Endothelial cell of umbilical vein (primary cell): ENCODE data around the gene CPHXL2. TPM values are rescaled to one million over a fixed set of nuclear protein-coding genes. Genes with fewer than 3 reads are reported as not detected.

ENCODE experiments used
- Bru-seq: library from RNA; stranded (reverse); fragments of 400-500 nt; gene quantifications from one replicate; lab custom pipeline; 2021; lab: Mats Ljungman, UMichigan
- BruChase-seq, 2 experiments: library from RNA; stranded (reverse); fragments of 400-500 nt; gene quantifications; one replicate each; lab custom pipeline; 2021; lab: Mats Ljungman, UMichigan
- BruUV-seq: library from RNA; stranded (reverse); fragments of 400-500 nt; replicated peaks from 2 replicates; lab custom pipeline; 2021; lab: Mats Ljungman, UMichigan
- CTCF ChIA-PET: fragments of 300-600, 350-600 bp; sonication (Branson Sonifier 250); formaldehyde crosslinking; loops from one replicate; lab custom pipeline; 2021; ENCODE audit warnings: antibody characterized with exemption, inconsistent platforms; lab: Charles Lee
- POLR2A ChIA-PET: fragments of 300-600, 350-600 bp; sonication (Branson Sonifier 250); formaldehyde crosslinking; loops from one replicate; lab custom pipeline; 2021; ENCODE audit warnings: antibody characterized with exemption, inconsistent platforms; lab: Charles Lee
- DNase-seq: peaks from one replicate; pipeline ENCODE4 v3.0.0-alpha.2; 2011; ENCODE audit warnings: low read depth, low spot score
- FAIRE-seq: peaks from 2 replicates; lab custom pipeline; 2011; peaks lifted over from hg19 to GRCh38; lab: Jason Lieb, UNC
- H2AFZ ChIP-seq: 2 replicates; pipeline ENCODE4 v1.6.0; 2012; ENCODE audit warnings: low read depth, low read length, control low read depth, inconsistent platforms
- H3K27ac ChIP-seq: 2 replicates; pipeline ENCODE4 v1.5.1; 2011; ENCODE audit warnings: low read depth, mild to moderate bottlenecking, control low read depth, low read length, moderate library complexity; ENCODE audit not compliant: insufficient read depth
- H3K27me3 ChIP-seq, 2 experiments: 2 replicates each; pipeline versions ENCODE4 v1.6.0 to v1.6.1; 2011; ENCODE audit warnings: low read length in 2 of 2, mixed read lengths in 1 of 2; ENCODE audit not compliant: control insufficient read depth in 2 of 2, insufficient read depth in 2 of 2
- H3K36me3 ChIP-seq, 2 experiments: 2 replicates in 1 of 2; 3 replicates in 1 of 2; pipeline ENCODE4 v1.5.1; 2011; ENCODE audit warnings: low read length in 2 of 2, mild to moderate bottlenecking in 1 of 2, moderate library complexity in 1 of 2; ENCODE audit not compliant: control insufficient read depth in 2 of 2, insufficient read depth in 2 of 2; ENCODE audit errors: extremely low read depth in 1 of 2
- H3K4me1 ChIP-seq: 3 replicates; pipeline ENCODE4 v1.5.1; 2011; ENCODE audit warnings: mild to moderate bottlenecking, low read length; ENCODE audit not compliant: control insufficient read depth, insufficient read depth; ENCODE audit errors: extremely low read depth
- H3K4me2 ChIP-seq: 2 replicates; pipeline ENCODE4 v1.6.1; 2011; ENCODE audit warnings: low read length, control low read depth, mixed read lengths; ENCODE audit not compliant: insufficient read depth
- H3K4me3 ChIP-seq, 3 experiments: fragments of 200-600 bp in 1 of 3; sonication (generic), shearing (Covaris generic) in 1 of 3; replicated peaks in 1 of 3; 2 replicates each; pipeline ENCODE4 v1.5.1; 2011 to 2016; ENCODE audit warnings: control low read depth in 3 of 3, low read length in 3 of 3, mild to moderate bottlenecking in 2 of 3, inconsistent platforms in 1 of 3, low read depth in 1 of 3, moderate library complexity in 1 of 3; ENCODE audit not compliant: insufficient read depth in 1 of 3
- H3K79me2 ChIP-seq: 2 replicates; pipeline ENCODE4 v1.6.0; 2012; ENCODE audit warnings: low read length, inconsistent platforms; ENCODE audit not compliant: control insufficient read depth, insufficient read depth
- H3K9ac ChIP-seq: replicated peaks from 2 replicates; pipeline ENCODE3; 2011; ENCODE audit warnings: low read length, control low read depth; ENCODE audit not compliant: insufficient read depth; ENCODE audit errors: extremely low read depth
- H3K9me1 ChIP-seq: replicated peaks from 3 replicates; pipeline ENCODE4 v1.6.0; 2011; ENCODE audit warnings: mild to moderate bottlenecking, low read length; ENCODE audit not compliant: control insufficient read depth, insufficient read depth; ENCODE audit errors: extremely low read depth
- H3K9me3 ChIP-seq: replicated peaks from 2 replicates; pipeline ENCODE4 v1.5.1; 2012; ENCODE audit warnings: low read length, inconsistent platforms; ENCODE audit not compliant: control insufficient read depth, insufficient read depth
- H4K20me1 ChIP-seq: replicated peaks from 2 replicates; pipeline ENCODE3; 2011; ENCODE audit warnings: mild to moderate bottlenecking, low read length; ENCODE audit not compliant: control insufficient read depth, insufficient read depth; ENCODE audit errors: extremely low read depth
- EZH2 ChIP-seq: IDR thresholded peaks from 2 replicates; pipeline ENCODE4 v1.6.1; 2012; ENCODE audit warnings: borderline replicate concordance, low read depth, mild to moderate bottlenecking, moderate library complexity, low read length, inconsistent platforms; ENCODE audit not compliant: severe bottlenecking
- FOS ChIP-seq: IDR thresholded peaks from 2 replicates; pipeline ENCODE4 v1.6.1; 2011; ENCODE audit warnings: mild to moderate bottlenecking, low read length, moderate library complexity, borderline replicate concordance; ENCODE audit not compliant: insufficient read depth
- GATA2 ChIP-seq: IDR thresholded peaks from 2 replicates; pipeline ENCODE4 v1.7.0; 2011; ENCODE audit warnings: low read depth, mild to moderate bottlenecking, moderate library complexity, mixed read lengths, low read length; ENCODE audit not compliant: insufficient read length, insufficient read depth
- JUN ChIP-seq: IDR thresholded peaks from 2 replicates; pipeline ENCODE4 v1.6.1; 2011; ENCODE audit warnings: borderline replicate concordance, low read depth; ENCODE audit not compliant: insufficient read length, insufficient read depth
- MYC ChIP-seq: IDR thresholded peaks from one replicate; pipeline ENCODE4 v1.6.1; 2011; ENCODE audit warnings: mild to moderate bottlenecking, low read depth, low read length
- POLR2A ChIP-seq: IDR thresholded peaks from 2 replicates; pipeline ENCODE4 v1.6.1; 2012; ENCODE audit warnings: low read depth, mild to moderate bottlenecking, control low read depth, low read length
- POLR2AphosphoS5 ChIP-seq: IDR thresholded peaks from 2 replicates; pipeline ENCODE4 v1.6.1; 2012; ENCODE audit warnings: low read depth, mild to moderate bottlenecking, control low read depth, low read length, moderate library complexity; ENCODE audit not compliant: insufficient read depth
- dilution Hi-C: fragments of 300-500 bp; cut with MboI; formaldehyde crosslinking; loops from one replicate; pipeline ENCODE4 v1.15.0; 2019; ENCODE audit warnings: low sequenced_read_pairs; ENCODE audit not compliant: extremely low pct_ligation_motif_present
- intact Hi-C: fragments of 100-400 bp; cut with micrococcal nuclease; formaldehyde crosslinking; loops from one replicate; pipeline ENCODE4 v1.10.0; 2022
- long read RNA-seq: library from polyadenylated mRNA; stranded (forward); transcript quantifications from one replicate; pipeline ENCODE4 v2.0.0, GENCODE V29; 2021
- polyA minus RNA-seq, 3 experiments: library from RNA; depleted of rRNA, polyadenylated mRNA; stranded (reverse); fragments of >200 nt; gene quantifications; 1 replicate in 1 of 3; 2 replicates in 2 of 3; pipeline ENCODE4 v1.2.3, GENCODE V29; 2011
- polyA plus RNA-seq, 4 experiments: library from polyadenylated mRNA; depleted of rRNA in 3 of 4; stranded (reverse) in 3 of 4; unstranded in 1 of 4; fragments of >200 nt; gene quantifications; 2 replicates each; pipeline versions ENCODE4 v1.2.1 to v1.2.3, GENCODE V29; 2011 to 2012; ENCODE audit warnings: missing spikeins in 1 of 4
- total RNA-seq: library from RNA; stranded (reverse); gene quantifications from 2 replicates; pipeline ENCODE4 v1.2.3, GENCODE V29; 2021
- TF ChIP-seq, protein P1 (sequence below): IDR thresholded peaks from 2 replicates; pipeline ENCODE4 v1.6.1; 2011; ENCODE audit not compliant: insufficient read depth, insufficient read length
- TF ChIP-seq, protein P2 (sequence below), 2 donors: IDR thresholded peaks; 1 replicate in 1 of 2; 2 replicates in 1 of 2; pipeline ENCODE4 v1.5.1; 2011; ENCODE audit warnings: low read length in 2 of 2, mild to moderate bottlenecking in 2 of 2, moderate library complexity in 2 of 2, control low read depth in 1 of 2, inconsistent platforms in 1 of 2, low read depth in 1 of 2; ENCODE audit not compliant: insufficient read depth in 1 of 2; ENCODE audit errors: extremely low read depth in 1 of 2

The CPHXL2 gene
- not detected in 2 replicates for total RNA-seq
- polyA plus RNA-seq = not detected in 2 replicates
- not detected in 2 replicates for polyA plus RNA-seq (2011; cell fraction: cytosol; rRNA removed)
- polyA plus RNA-seq (2011; cell fraction: nucleus; rRNA removed) = not detected in 2 replicates
- not detected in 2 replicates for polyA plus RNA-seq (2012)
- not detected in 2 replicates for polyA minus RNA-seq
- polyA minus RNA-seq (2011; cell fraction: cytosol; rRNA and poly(A)+ RNA removed) = not detected
- polyA minus RNA-seq (2011; cell fraction: nucleus; rRNA and poly(A)+ RNA removed) = not detected in 2 replicates
- not detected for Bru-seq, nascent RNA
- BruChase-seq, experiment 1, labeled RNA remaining after a 6-hour chase = not detected
- not detected for BruChase-seq, experiment 2, labeled RNA remaining after a 2-hour chase
- long read RNA-seq = 0 reads

- H3K4me2 ChIP-seq = no peak within 1 kb of the TSS
- BruUV-seq = no TSS peak
- H4K20me1 ChIP-seq = no peaks in the 10 kb centered on the region
- no peak for DNase-seq
- dilution Hi-C loops = no loop called here
- no peak within 1 kb of the TSS for H3K27ac ChIP-seq
- ChIA-PET POLR2A (no interaction called here), CTCF (no interaction called here)
- H3K27me3 ChIP-seq = no peaks in the 10 kb centered on the region
- no peak for FAIRE-seq
- H2AFZ ChIP-seq = no peak within 1 kb of the TSS
- TF ChIP-seq, protein P1, sequence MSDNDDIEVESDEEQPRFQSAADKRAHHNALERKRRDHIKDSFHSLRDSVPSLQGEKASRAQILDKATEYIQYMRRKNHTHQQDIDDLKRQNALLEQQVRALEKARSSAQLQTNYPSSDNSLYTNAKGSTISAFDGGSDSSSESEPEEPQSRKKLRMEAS = no peak
- TF ChIP-seq POLR2A = no peak
- TF ChIP-seq POLR2AphosphoS5 = no peak
- no peak for TF ChIP-seq EZH2
- TF ChIP-seq GATA2 = no peak
- TF ChIP-seq, protein P2, sequence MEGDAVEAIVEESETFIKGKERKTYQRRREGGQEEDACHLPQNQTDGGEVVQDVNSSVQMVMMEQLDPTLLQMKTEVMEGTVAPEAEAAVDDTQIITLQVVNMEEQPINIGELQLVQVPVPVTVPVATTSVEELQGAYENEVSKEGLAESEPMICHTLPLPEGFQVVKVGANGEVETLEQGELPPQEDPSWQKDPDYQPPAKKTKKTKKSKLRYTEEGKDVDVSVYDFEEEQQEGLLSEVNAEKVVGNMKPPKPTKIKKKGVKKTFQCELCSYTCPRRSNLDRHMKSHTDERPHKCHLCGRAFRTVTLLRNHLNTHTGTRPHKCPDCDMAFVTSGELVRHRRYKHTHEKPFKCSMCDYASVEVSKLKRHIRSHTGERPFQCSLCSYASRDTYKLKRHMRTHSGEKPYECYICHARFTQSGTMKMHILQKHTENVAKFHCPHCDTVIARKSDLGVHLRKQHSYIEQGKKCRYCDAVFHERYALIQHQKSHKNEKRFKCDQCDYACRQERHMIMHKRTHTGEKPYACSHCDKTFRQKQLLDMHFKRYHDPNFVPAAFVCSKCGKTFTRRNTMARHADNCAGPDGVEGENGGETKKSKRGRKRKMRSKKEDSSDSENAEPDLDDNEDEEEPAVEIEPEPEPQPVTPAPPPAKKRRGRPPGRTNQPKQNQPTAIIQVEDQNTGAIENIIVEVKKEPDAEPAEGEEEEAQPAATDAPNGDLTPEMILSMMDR (IDR thresholded peaks at IDR 0.05; ENCODE audit: extremely low read depth in 1 of 2, insufficient read depth in 1 of 2, low read depth in 1 of 2, low read length in 2 of 2) = no peak
- no peak for TF ChIP-seq MYC
- TF ChIP-seq FOS = no peak
- no peak for TF ChIP-seq JUN
- no peak within 1 kb of the TSS for H3K4me3 ChIP-seq
- H3K79me2 ChIP-seq = no peaks in the 10 kb centered on the region
- H3K9me1 ChIP-seq = no peaks in the 10 kb centered on the region
- no peak within 1 kb of the TSS for H3K9ac ChIP-seq
- intact Hi-C loops = no loop called here
- no peaks in the 10 kb centered on the region for H3K36me3 ChIP-seq
- no peaks in the 10 kb centered on the region for H3K4me1 ChIP-seq
- no peaks in the 10 kb centered on the region for H3K9me3 ChIP-seq
These were observed at the start of gene CPHXL2 for GRCh38 chr16:75676909-75677308. TSS of gene CPHXL2 (minus strand) at chr16:75677009. CDS start at chr16:75676999, 10 bp downstream.
